Measurements from ENCODE around the gene SPOCK1. TPM values are rescaled to one million over a fixed set of nuclear protein-coding genes. Genes with fewer than 3 reads are reported as not detected.

SPOCK1 gene
- total and polyA plus RNA-seq, 2 experiments from 2014 or later: 8.2 to 10.5 TPM

DNA sequence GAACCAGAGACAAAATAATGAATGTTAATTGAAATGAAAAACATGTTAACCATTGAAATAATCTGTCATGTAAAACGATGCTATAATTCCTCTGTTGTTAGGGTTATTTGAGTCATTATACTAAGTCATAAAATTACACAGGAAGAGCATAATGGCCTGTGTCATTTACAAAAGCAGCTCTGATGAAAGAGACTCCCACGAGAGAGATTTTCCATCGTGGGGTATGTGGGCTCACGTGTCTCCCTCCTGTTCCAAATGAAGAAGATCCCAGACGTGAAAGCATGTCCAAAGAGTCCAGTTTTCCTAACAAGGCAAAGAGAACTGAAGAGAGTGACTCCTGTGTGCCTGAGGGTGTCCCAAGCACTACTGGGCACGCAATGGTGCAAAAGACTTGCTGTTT is 379.8 kb downstream of the SPOCK1 start:
- Mint-ChIP-seq H3K4me3 (no peak overlapping the region), H3K27ac (no peak overlapping the region), H3K36me3 (ENCODE audit: low read depth) (no peaks in the 10 kb centered on the region), H3K4me1 (peaks cover 3% of the 10 kb centered on the region; the same call in 2 of the 3 replicates), H3K9me3 (no peaks in the 10 kb centered on the region), H3K27me3 (ENCODE audit: insufficient read depth, low read depth, poor library complexity) (no peaks in the 10 kb centered on the region)
- no peak overlapping the region for H2AFZ ChIP-seq
- no peaks in the 10 kb centered on the region for H3F3A ChIP-seq (replicated peaks; ENCODE audit: low read depth)
- no peaks in the 10 kb centered on the region for H3K27me3 ChIP-seq (ENCODE audit: insufficient read depth)
- ATAC-seq: no peak
- H3K4me2 ChIP-seq: no peak overlapping the region
- no peak overlapping the region for H3K4me3 ChIP-seq
- no peak for DNase-seq (ENCODE audit: low spot score)
- no peaks in the 10 kb centered on the region for H4K20me1 ChIP-seq (replicated peaks; ENCODE audit: insufficient read depth)
- peaks cover 5% of the 10 kb centered on the region; the same call in 1 of the 2 replicates for H3K9me2 ChIP-seq (ENCODE audit: insufficient read depth)
- no peaks in the 10 kb centered on the region for H3K79me2 ChIP-seq (replicated peaks; ENCODE audit: insufficient read depth)
- TF ChIP-seq, protein P1, sequence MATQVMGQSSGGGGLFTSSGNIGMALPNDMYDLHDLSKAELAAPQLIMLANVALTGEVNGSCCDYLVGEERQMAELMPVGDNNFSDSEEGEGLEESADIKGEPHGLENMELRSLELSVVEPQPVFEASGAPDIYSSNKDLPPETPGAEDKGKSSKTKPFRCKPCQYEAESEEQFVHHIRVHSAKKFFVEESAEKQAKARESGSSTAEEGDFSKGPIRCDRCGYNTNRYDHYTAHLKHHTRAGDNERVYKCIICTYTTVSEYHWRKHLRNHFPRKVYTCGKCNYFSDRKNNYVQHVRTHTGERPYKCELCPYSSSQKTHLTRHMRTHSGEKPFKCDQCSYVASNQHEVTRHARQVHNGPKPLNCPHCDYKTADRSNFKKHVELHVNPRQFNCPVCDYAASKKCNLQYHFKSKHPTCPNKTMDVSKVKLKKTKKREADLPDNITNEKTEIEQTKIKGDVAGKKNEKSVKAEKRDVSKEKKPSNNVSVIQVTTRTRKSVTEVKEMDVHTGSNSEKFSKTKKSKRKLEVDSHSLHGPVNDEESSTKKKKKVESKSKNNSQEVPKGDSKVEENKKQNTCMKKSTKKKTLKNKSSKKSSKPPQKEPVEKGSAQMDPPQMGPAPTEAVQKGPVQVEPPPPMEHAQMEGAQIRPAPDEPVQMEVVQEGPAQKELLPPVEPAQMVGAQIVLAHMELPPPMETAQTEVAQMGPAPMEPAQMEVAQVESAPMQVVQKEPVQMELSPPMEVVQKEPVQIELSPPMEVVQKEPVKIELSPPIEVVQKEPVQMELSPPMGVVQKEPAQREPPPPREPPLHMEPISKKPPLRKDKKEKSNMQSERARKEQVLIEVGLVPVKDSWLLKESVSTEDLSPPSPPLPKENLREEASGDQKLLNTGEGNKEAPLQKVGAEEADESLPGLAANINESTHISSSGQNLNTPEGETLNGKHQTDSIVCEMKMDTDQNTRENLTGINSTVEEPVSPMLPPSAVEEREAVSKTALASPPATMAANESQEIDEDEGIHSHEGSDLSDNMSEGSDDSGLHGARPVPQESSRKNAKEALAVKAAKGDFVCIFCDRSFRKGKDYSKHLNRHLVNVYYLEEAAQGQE (IDR thresholded peaks at IDR 0.05; ENCODE audit: unreplicated experiment): no peak
- TF ChIP-seq JUNB (IDR thresholded peaks at IDR 0.05; ENCODE audit: unreplicated experiment) (no peak), EZH2phosphoT487 (IDR thresholded peaks at IDR 0.05; ENCODE audit: unreplicated experiment) (no peak), NANOG (IDR thresholded peaks at IDR 0.05; ENCODE audit: borderline replicate concordance) (no peak), POLR2AphosphoS5 (IDR thresholded peaks at IDR 0.05; ENCODE audit: low read depth) (no peak), CREB1 (CRISPR knock-in tag; IDR thresholded peaks at IDR 0.05; ENCODE audit: low read depth) (no peak), ZNF114 (CRISPR knock-in tag; IDR thresholded peaks at IDR 0.05) (no peak), ZNF331 (CRISPR knock-in tag; IDR thresholded peaks at IDR 0.05; ENCODE audit: low read depth) (no peak), STAT1 (IDR thresholded peaks at IDR 0.05; ENCODE audit: unreplicated experiment) (no peak), EZH2 (IDR thresholded peaks at IDR 0.05; ENCODE audit: low read depth, unreplicated experiment) (no peak)
- TF ChIP-seq, protein P2, sequence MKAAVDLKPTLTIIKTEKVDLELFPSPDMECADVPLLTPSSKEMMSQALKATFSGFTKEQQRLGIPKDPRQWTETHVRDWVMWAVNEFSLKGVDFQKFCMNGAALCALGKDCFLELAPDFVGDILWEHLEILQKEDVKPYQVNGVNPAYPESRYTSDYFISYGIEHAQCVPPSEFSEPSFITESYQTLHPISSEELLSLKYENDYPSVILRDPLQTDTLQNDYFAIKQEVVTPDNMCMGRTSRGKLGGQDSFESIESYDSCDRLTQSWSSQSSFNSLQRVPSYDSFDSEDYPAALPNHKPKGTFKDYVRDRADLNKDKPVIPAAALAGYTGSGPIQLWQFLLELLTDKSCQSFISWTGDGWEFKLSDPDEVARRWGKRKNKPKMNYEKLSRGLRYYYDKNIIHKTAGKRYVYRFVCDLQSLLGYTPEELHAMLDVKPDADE (IDR thresholded peaks at IDR 0.05): no peak
- TF ChIP-seq, protein P3, sequence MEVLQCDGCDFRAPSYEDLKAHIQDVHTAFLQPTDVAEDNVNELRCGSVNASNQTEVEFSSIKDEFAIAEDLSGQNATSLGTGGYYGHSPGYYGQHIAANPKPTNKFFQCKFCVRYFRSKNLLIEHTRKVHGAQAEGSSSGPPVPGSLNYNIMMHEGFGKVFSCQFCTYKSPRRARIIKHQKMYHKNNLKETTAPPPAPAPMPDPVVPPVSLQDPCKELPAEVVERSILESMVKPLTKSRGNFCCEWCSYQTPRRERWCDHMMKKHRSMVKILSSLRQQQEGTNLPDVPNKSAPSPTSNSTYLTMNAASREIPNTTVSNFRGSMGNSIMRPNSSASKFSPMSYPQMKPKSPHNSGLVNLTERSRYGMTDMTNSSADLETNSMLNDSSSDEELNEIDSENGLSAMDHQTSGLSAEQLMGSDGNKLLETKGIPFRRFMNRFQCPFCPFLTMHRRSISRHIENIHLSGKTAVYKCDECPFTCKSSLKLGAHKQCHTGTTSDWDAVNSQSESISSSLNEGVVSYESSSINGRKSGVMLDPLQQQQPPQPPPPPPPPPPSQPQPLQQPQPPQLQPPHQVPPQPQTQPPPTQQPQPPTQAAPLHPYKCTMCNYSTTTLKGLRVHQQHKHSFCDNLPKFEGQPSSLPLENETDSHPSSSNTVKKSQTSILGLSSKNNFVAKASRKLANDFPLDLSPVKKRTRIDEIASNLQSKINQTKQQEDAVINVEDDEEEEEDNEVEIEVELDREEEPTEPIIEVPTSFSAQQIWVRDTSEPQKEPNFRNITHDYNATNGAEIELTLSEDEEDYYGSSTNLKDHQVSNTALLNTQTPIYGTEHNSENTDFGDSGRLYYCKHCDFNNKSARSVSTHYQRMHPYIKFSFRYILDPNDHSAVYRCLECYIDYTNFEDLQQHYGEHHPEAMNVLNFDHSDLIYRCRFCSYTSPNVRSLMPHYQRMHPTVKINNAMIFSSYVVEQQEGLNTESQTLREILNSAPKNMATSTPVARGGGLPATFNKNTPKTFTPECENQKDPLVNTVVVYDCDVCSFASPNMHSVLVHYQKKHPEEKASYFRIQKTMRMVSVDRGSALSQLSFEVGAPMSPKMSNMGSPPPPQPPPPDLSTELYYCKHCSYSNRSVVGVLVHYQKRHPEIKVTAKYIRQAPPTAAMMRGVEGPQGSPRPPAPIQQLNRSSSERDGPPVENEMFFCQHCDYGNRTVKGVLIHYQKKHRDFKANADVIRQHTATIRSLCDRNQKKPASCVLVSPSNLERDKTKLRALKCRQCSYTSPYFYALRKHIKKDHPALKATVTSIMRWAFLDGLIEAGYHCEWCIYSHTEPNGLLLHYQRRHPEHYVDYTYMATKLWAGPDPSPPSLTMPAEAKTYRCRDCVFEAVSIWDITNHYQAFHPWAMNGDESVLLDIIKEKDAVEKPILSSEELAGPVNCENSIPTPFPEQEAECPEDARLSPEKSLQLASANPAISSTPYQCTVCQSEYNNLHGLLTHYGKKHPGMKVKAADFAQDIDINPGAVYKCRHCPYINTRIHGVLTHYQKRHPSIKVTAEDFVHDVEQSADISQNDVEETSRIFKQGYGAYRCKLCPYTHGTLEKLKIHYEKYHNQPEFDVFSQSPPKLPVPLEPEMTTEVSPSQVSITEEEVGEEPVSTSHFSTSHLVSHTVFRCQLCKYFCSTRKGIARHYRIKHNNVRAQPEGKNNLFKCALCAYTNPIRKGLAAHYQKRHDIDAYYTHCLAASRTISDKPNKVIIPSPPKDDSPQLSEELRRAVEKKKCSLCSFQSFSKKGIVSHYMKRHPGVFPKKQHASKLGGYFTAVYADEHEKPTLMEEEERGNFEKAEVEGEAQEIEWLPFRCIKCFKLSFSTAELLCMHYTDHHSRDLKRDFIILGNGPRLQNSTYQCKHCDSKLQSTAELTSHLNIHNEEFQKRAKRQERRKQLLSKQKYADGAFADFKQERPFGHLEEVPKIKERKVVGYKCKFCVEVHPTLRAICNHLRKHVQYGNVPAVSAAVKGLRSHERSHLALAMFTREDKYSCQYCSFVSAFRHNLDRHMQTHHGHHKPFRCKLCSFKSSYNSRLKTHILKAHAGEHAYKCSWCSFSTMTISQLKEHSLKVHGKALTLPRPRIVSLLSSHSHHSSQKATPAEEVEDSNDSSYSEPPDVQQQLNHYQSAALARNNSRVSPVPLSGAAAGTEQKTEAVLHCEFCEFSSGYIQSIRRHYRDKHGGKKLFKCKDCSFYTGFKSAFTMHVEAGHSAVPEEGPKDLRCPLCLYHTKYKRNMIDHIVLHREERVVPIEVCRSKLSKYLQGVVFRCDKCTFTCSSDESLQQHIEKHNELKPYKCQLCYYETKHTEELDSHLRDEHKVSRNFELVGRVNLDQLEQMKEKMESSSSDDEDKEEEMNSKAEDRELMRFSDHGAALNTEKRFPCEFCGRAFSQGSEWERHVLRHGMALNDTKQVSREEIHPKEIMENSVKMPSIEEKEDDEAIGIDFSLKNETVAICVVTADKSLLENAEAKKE (CRISPR knock-in tag; IDR thresholded peaks at IDR 0.05): no peak
- TF ChIP-seq, protein P4, sequence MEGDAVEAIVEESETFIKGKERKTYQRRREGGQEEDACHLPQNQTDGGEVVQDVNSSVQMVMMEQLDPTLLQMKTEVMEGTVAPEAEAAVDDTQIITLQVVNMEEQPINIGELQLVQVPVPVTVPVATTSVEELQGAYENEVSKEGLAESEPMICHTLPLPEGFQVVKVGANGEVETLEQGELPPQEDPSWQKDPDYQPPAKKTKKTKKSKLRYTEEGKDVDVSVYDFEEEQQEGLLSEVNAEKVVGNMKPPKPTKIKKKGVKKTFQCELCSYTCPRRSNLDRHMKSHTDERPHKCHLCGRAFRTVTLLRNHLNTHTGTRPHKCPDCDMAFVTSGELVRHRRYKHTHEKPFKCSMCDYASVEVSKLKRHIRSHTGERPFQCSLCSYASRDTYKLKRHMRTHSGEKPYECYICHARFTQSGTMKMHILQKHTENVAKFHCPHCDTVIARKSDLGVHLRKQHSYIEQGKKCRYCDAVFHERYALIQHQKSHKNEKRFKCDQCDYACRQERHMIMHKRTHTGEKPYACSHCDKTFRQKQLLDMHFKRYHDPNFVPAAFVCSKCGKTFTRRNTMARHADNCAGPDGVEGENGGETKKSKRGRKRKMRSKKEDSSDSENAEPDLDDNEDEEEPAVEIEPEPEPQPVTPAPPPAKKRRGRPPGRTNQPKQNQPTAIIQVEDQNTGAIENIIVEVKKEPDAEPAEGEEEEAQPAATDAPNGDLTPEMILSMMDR (conservative IDR thresholded peaks at IDR 0.05; ENCODE audit: low read depth in 2 of 2): no peak
- no peaks in the 10 kb centered on the region for H3K36me3 ChIP-seq (ENCODE audit: insufficient read depth)
- peaks cover 4% of the 10 kb centered on the region; the same call in 1 of the 2 replicates for H3K4me1 ChIP-seq (ENCODE audit: insufficient read depth)
- no peak overlapping the region for H3K27ac ChIP-seq (ENCODE audit: low read depth)

All from GM23338 (cell line).